PC-3 (cell line): ENCODE results near the gene KLF11. TPM values are rescaled to one million over a fixed set of nuclear protein-coding genes. Genes with fewer than 3 reads are reported as not detected.

Experiments used
- ATAC-seq: fragments of 200-7000 bp; cut with Tn5 transposase; 2 replicates; pipeline ENCODE4 v1.9.1; 2020; ENCODE audit warnings: mild to moderate bottlenecking, moderate library complexity
- BruUV-seq: library from RNA; stranded (reverse); fragments of 400-500 nt; replicated peaks from 2 replicates; lab custom pipeline; 2021; lab: Mats Ljungman, UMichigan
- CTCF ChIA-PET: fragments of 300-600 bp; sonication (Branson Sonifier 250); formaldehyde crosslinking; loops from one replicate; lab custom pipeline; 2022; ENCODE audit warnings: antibody characterized with exemption; lab: Charles Lee
- POLR2A ChIA-PET: fragments of 300-600 bp; sonication (Branson Sonifier 250); formaldehyde crosslinking; loops from one replicate; lab custom pipeline; 2022; ENCODE audit warnings: antibody characterized with exemption; ENCODE audit not compliant: unreplicated experiment; lab: Charles Lee
- DNase-seq: peaks from one replicate; pipeline ENCODE4 v3.0.0-alpha.2; 2015
- H2AFZ ChIP-seq: fragments of 300-600 bp; sonication (generic); 2 replicates; pipeline ENCODE4 v1.6.0; 2016; ENCODE audit warnings: antibody characterized with exemption, low read length
- H3F3A ChIP-seq: fragments of 300-600 bp; sonication (generic); one replicate; pipeline ENCODE4 v1.6.0; 2017; ENCODE audit warnings: antibody characterized with exemption, low read length, control low read depth, mild to moderate bottlenecking; ENCODE audit not compliant: unreplicated experiment
- H3K27ac ChIP-seq: fragments of 300-600 bp; sonication (generic); 2 replicates; pipeline ENCODE4 v1.5.1; 2016; ENCODE audit warnings: mild to moderate bottlenecking, low read length
- H3K27me3 ChIP-seq: fragments of 300-600 bp; sonication (generic); 2 replicates; pipeline ENCODE4 v1.6.1; 2016; ENCODE audit warnings: low read length, mixed read lengths
- H3K36me3 ChIP-seq: fragments of 300-600 bp; sonication (generic); 2 replicates; pipeline ENCODE4 v1.6.1; 2016; ENCODE audit warnings: low read depth, mixed run types, low read length, mixed read lengths
- H3K4me1 ChIP-seq: fragments of 300-600 bp; sonication (generic); 2 replicates; pipeline ENCODE4 v1.5.1; 2016; ENCODE audit warnings: low read length; ENCODE audit not compliant: insufficient read depth
- H3K4me2 ChIP-seq: fragments of 300-600 bp; sonication (generic); 2 replicates; pipeline ENCODE4 v1.6.0; 2016; ENCODE audit warnings: low read length
- H3K4me3 ChIP-seq: fragments of 300-600 bp; sonication (generic); 2 replicates; pipeline ENCODE4 v1.5.1; 2016; ENCODE audit warnings: mild to moderate bottlenecking, low read length, mixed read lengths
- H3K79me2 ChIP-seq: fragments of 300-600 bp; sonication (generic); 2 replicates; pipeline ENCODE4 v1.6.1; 2017; ENCODE audit warnings: low read length, mixed read lengths
- H3K9ac ChIP-seq: fragments of 300-600 bp; sonication (generic); 2 replicates; pipeline ENCODE4 v1.6.0; 2016; ENCODE audit warnings: mild to moderate bottlenecking, low read length
- H3K9me2 ChIP-seq: fragments of 300-600 bp; sonication (generic); replicated peaks from 2 replicates; pipeline ENCODE4 v1.6.1; 2016; ENCODE audit warnings: mixed run types, low read length, mixed read lengths
- H3K9me3 ChIP-seq: fragments of 300-600 bp; sonication (generic); 2 replicates; pipeline ENCODE4 v1.6.1; 2016; ENCODE audit warnings: low read length, mixed read lengths
- H4K20me1 ChIP-seq: fragments of 300-600 bp; sonication (generic); 2 replicates; pipeline ENCODE4 v1.6.1; 2016; ENCODE audit warnings: low read length, mixed read lengths
- EZH2 ChIP-seq: fragments of 300-600 bp; sonication (generic); IDR thresholded peaks from one replicate; pipeline ENCODE4 v1.6.1; 2017; ENCODE audit warnings: antibody characterized with exemption, mild to moderate bottlenecking, low read length; ENCODE audit not compliant: unreplicated experiment
- EZH2phosphoT487 ChIP-seq: fragments of 300-600 bp; sonication (generic); IDR thresholded peaks from 2 replicates; pipeline ENCODE4 v1.6.1; 2018; ENCODE audit warnings: mild to moderate bottlenecking, antibody characterized with exemption, low read length, borderline replicate concordance
- intact Hi-C: fragments of 100-400 bp; cut with micrococcal nuclease; formaldehyde crosslinking; loops from 2 replicates; pipeline ENCODE4 v1.9.0; 2023
- total RNA-seq: library from RNA; depleted of rRNA; stranded (reverse); fragments of >200 nt; gene quantifications from 2 replicates; pipeline ENCODE4 v1.2.3, GENCODE V29; 2014
- TF ChIP-seq, protein P1 (sequence below): fragments of 300-600 bp; sonication (generic); conservative IDR thresholded peaks from 2 replicates; pipeline ENCODE4 v1.5.1; 2017; ENCODE audit warnings: antibody characterized with exemption, low read depth, mild to moderate bottlenecking, low read length

Gene KLF11
- total RNA-seq, 1 experiment from 2014 or later, result 13.4 TPM

DNA sequence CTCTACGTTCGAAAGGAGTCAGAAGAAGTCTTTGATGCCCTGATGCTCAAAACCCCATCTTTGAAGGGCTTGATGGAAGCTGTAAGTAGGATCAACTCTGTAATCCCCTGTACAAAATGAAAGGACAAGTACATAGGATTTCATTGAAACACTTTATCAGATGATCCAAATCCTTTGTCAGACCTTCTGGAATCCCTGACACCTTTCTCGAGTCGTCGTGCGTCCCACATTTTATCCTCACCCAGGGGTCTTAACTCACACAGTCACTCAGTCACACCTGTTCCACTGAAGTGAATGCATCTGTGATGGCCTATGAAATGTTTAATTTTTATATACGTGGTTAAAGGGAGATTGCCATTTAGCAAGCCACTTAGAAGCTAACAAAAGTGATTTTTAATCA lies 47.0 kb upstream of the KLF11 start:
- Histone ChIP-seq H3K36me3 (peaks cover 6% of the 10 kb centered on the region; the same call in 1 of the 2 replicates), H3K4me3 (no peak overlapping the region), H3K27me3 (no peaks in the 10 kb centered on the region), H3K9me3 (no peaks in the 10 kb centered on the region), H3K27ac (no peak overlapping the region), H3K9ac (no peak overlapping the region), H3F3A (no peaks in the 10 kb centered on the region), H3K79me2 (no peaks in the 10 kb centered on the region), H3K4me2 (no peak overlapping the region), H2AFZ (no peak overlapping the region), H3K9me2 (no peaks in the 10 kb centered on the region), H4K20me1 (no peaks in the 10 kb centered on the region), H3K4me1 (peaks cover 21% of the 10 kb centered on the region)
- ATAC-seq (no peak), DNase-seq (no peak)
- BruUV-seq, result no TSS peak
- POLR2A ChIA-PET, result no interaction called here
- CTCF ChIA-PET, result no interaction called here
- TF ChIP-seq EZH2phosphoT487 (no peak), EZH2 (no peak)
- TF ChIP-seq, protein P1, sequence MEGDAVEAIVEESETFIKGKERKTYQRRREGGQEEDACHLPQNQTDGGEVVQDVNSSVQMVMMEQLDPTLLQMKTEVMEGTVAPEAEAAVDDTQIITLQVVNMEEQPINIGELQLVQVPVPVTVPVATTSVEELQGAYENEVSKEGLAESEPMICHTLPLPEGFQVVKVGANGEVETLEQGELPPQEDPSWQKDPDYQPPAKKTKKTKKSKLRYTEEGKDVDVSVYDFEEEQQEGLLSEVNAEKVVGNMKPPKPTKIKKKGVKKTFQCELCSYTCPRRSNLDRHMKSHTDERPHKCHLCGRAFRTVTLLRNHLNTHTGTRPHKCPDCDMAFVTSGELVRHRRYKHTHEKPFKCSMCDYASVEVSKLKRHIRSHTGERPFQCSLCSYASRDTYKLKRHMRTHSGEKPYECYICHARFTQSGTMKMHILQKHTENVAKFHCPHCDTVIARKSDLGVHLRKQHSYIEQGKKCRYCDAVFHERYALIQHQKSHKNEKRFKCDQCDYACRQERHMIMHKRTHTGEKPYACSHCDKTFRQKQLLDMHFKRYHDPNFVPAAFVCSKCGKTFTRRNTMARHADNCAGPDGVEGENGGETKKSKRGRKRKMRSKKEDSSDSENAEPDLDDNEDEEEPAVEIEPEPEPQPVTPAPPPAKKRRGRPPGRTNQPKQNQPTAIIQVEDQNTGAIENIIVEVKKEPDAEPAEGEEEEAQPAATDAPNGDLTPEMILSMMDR, result no peak
- intact Hi-C loops, result no loop called here

DNA sequence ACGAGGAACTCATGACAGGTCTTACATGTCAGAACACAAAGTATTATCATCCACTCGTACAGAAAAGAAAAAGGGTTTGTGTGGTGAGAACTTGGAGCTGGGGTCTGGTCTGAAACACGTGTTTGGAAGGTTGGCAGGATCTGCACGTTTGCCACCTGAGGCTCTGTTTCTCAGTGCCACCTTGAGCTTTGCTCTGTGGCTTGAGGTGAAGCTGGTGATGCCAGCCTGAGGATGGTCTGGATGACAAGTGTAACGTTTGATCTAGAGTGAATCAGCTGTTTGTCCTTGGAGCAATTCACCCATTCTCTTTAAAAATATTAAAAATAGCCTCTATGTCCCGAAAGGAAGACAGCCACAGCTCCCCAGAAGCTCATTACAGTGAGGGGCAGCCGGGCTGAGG lies 45.4 kb upstream of the KLF11 start:
- H3K9me3 ChIP-seq, result no peaks in the 10 kb centered on the region
- no peak overlapping the region for H3K27ac ChIP-seq
- no TSS peak for BruUV-seq
- no peaks in the 10 kb centered on the region for H3K79me2 ChIP-seq
- ATAC-seq (no peak), DNase-seq (no peak)
- H3K27me3 ChIP-seq, result no peaks in the 10 kb centered on the region
- H3K4me3 ChIP-seq, result no peak overlapping the region
- CTCF ChIA-PET, result interaction anchor here (0.6 kb wide), 1 partner anchor 307 kb away, joined by 5 read pairs; no protein-coding TSS in a partner anchor
- TF ChIP-seq EZH2phosphoT487, result no peak
- TF ChIP-seq, protein P1, result no peak
- TF ChIP-seq EZH2, result no peak
- peaks cover 5% of the 10 kb centered on the region; the same call in 1 of the 2 replicates for H3K4me1 ChIP-seq
- H3F3A ChIP-seq, result no peaks in the 10 kb centered on the region
- no peak overlapping the region for H2AFZ ChIP-seq
- no peak overlapping the region for H3K9ac ChIP-seq
- H3K36me3 ChIP-seq, result peaks cover 7% of the 10 kb centered on the region; the same call in 1 of the 2 replicates
- POLR2A ChIA-PET, result no interaction called here
- no peaks in the 10 kb centered on the region for H3K9me2 ChIP-seq
- intact Hi-C loops, result no loop called here
- no peaks in the 10 kb centered on the region for H4K20me1 ChIP-seq
- no peak overlapping the region for H3K4me2 ChIP-seq

DNA sequence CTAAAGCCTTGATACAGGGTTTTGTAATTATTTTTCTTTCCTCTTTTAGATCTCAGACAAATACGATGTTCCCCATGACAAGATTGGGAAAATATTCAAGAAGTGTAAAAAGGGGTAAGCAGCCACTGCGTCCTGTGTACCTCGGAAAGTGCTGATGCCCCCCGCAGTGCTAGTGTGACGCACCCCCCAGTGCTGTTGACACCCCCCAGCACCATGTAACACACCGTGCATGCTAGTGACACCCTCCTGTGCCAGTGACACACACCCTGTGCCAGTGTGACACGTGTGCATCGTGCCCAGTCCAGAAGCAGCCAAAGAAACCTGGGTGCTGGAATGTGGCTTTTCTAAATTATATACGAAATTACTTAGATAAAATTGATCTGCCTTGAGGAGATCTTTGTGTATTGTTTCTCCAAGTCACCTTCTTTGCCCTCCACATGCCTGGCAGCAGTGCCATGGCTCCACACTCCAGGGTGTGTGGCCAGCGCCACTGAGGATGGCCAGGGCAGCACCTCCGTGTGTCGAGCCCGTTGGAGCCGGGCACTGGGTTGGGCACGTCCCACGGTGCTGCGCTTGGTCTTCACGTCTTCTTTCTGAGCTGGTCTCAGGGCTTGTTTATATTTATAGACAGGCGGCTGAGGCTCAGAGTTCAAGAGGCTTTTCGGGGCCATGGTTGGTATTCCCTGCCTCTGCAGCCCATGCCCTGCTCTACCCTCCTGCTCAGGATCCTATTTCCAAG lies 44.3 kb upstream of the KLF11 start:
- Histone ChIP-seq H3K9me3 (no peaks in the 10 kb centered on the region), H3K36me3 (peaks cover 7% of the 10 kb centered on the region; the same call in 1 of the 2 replicates), H3K9ac (no peak overlapping the region), H4K20me1 (no peaks in the 10 kb centered on the region), H3K27ac (no peak overlapping the region), H3K79me2 (no peaks in the 10 kb centered on the region), H3K27me3 (no peaks in the 10 kb centered on the region), H3K4me2 (no peak overlapping the region), H3K9me2 (no peaks in the 10 kb centered on the region), H2AFZ (no peak overlapping the region), H3K4me3 (no peak overlapping the region), H3F3A (no peaks in the 10 kb centered on the region), H3K4me1 (no peaks in the 10 kb centered on the region)
- CTCF ChIA-PET, result no interaction called here
- intact Hi-C loops, result no loop called here
- DNase-seq (no peak), ATAC-seq (no peak)
- POLR2A ChIA-PET, result no interaction called here
- BruUV-seq, result no TSS peak
- TF ChIP-seq EZH2phosphoT487 (no peak), EZH2 (no peak)
- TF ChIP-seq, protein P1, result no peak
